ENCODE data around the gene SLBP.

DNA sequence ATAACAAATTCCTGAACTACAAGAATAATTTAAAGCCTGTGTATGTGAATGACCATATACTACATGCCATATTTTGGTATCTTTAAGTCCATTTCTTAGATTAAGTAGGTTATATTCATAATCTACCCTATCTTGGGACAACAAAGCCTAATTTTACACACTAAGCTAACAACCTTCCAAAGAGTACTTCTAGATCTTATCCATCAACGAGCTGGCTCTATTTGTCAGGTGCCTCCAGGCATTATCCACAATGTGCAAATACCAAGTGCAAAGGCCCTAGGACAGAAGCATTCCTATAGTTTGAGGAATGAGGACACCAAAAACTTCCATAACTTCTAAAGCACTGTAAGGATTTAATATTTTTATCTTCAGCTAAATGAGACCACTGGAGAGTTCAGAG, 3.5 kb downstream of the SLBP start:
- TF ChIP-seq CTCF (IDR thresholded peaks at IDR 0.05), result no peak
- no peak for TF ChIP-seq POLR2AphosphoS5 (IDR thresholded peaks at IDR 0.05)
- TF ChIP-seq POLR2A (IDR thresholded peaks at IDR 0.05), result no peak
